Kidney capillary endothelial cell (primary cell): Measurements from ENCODE around the gene THEMIS.
"Not testable (repeated sequence)": the region's sequence is repeated elsewhere in the genome, so short reads cannot be mapped to it uniquely, and the experiment has no call there.

Source experiments
- DNase-seq: peaks from one replicate; pipeline ENCODE4 v3.0.0-alpha.2; 2018; ENCODE audit warnings: low spot score

THEMIS gene

DNA sequence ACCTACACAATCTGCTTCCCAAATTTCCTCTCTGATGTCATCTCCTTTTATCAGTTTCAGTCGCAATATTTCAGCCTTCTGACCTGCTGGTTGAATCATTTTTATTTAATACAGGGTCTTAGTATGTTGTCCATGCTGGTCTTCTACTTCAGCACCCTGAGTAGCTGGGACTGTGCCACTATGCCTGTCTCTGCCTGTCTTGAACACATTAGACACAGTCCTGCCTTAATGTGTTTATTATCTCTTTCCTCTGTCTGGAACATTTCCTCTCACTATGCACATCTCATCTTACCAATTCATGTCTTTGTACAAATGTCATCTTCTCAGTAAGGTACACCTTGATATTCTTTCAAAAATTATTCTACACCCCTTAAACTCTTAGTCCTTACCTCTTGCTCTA is 106.5 kb downstream of the THEMIS start:
- DNase-seq: no peak

DNA sequence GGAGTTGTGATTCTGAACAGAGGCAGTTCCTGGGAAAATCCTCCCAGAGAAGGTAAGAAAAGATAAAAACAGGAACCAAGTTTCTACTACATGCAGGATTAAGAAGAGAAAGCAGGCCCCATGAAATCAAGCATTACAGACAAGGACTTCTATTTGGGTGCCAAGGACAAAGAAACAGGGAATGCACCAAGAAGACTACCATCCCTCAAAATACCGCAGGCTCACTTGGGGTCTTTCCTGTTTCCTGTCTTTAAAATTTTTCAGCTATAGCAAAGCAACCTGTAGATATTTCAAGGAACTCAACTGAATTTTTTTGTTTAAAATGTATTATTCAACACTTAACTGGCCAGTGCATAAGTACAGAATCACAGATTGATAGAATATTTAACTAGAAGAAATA is 107.5 kb downstream of the THEMIS start:
- DNase-seq: no peak

DNA sequence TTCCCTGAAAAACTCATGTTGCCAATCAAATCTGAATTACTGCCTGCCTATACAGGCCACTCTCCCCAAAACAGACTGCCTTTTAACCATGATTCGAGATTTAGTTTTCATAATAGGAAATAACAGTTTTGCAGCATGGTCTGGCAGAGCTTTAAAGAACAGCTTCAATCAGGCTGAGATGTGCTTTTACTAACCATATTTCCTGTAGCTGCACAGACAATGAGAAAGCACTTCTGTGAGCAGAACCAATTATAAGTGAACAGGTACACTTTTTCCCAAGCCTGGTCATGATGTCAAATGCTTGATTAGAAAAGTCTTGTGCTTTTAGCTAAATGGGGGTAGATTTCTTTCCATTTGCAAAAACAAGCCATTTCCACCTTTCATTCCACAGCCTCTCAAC is 108.2 kb downstream of the THEMIS start:
- no peak for DNase-seq

DNA sequence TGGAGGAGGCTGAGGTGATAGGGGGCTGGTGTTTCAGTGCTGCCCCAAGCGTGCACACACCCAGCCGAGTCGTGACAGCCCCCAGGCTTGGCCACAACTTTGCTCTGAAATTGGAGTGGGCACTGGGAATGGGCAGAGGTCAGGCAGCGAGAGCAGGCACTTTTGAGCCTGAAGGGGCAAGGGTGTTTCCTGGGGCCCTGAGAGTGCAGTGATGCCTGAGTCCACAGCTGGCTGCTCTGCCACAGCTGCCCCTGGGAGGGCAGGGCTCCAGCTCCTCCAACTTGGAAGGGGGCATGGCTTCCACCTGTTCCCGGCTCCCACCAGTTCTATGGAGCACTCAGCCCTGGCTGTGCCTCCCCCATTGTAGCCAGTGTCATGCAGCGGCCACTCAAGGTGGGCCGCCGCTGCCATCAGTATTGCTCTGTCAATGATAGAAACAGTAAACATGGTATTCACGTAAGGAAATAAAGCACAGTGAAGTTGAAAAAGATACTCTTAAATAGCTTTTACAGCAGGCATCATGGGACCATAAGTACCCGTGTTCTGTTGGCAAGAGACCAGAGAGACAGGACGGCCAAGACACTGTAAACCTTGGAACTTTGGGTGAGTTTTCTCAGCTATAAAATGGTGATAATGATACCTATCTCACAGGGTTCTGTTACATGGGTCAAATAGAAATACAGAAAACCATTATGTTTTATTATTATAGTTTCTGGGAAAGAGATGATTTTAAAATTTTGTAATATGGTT is 108.9 kb downstream of the THEMIS start:
- no peak for DNase-seq

DNA sequence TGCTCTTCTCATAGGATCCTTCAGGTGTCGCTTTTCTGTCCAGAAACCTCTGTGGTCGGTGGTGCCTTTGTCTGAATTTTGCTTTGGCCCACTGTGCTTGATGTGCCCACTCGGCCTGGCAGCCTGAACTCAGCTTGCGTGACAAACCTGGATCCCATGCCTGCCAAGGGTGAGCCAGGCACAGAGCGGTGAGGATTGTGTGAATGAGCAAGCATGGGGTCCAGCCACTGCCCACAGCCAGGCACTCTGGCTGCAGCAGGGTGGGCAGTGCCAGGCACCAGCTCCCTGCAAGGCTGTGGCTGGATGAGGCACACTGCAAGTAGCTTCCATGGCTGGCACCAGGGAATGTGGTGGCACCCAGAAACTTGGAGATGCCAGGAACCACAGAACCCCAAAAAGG is 110.3 kb downstream of the THEMIS start:
- DNase-seq: no peak

DNA sequence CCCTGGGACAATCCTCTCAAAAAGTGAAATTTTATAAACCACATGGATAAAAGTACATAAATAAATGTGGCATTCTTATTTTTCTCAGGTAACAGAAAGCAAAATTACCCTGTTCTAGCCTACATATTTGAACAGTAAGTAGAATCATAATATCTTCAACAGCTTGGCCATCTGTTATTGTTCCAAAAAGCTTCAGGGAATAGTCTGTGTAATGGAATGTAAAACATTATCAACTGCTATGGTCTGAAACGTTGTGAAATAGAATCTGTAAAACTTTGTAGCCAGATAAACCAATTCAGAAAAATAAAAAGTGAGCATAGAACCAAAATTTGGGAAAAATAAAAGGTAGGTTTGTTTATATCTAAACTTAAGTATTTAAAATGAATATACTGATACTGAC is 114.7 kb downstream of the THEMIS start:
- DNase-seq: no peak

- DNase-seq: no peak
Observed at GRCh38 chr6:127784468-127784867, 116.4 kb downstream of the THEMIS start.

DNA sequence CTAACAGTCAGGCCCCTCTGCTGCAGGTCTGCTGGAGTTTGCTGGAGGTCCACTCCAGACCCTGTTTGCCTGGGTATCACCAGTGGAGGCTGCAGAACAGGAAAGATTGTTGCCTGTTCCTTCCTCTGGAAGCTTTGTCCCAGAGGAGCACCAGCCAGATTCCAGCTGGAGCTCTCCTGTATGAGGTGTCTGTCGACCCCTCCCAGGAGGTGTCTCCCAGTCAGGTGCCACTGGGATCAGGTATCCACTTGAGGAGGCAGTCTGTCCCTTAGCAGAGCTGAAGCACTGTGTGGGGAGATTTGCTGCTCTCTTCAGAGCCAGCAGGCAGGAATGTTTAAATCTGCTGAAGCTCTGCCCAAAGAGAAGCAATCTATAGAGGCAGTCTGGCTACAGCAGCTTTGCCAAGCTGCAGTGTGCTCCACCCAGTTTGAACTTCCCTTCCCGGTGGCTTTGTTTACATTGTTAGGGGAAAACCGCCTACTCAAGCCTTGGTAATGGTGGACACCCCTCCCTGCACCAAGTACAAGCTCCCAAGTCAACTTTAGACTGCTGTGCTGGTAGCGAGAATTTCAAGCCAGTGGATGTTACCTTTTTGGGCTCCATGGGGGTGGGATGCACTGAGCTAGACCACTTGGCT is 119.1 kb downstream of the THEMIS start:
- not testable (repeated sequence) for DNase-seq

DNA sequence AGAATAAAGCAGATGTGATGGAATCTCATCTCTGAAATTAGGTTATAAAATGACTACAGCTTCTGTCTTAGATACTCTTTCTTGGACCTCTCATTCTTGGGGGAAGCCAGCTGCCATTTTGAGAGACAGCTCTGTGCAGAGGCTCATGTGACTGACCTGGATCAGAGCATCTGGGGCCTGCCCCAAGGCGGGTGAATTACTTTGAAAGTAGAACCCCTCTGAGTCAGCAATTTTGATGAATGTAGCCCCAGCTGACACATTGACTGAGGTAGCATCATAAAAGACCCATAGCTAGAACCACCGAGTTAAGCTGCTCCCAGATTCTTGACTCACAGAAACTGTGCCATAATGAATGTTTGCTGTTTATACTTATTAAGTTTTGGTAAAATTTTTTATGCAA is 124.5 kb downstream of the THEMIS start:
- DNase-seq: no peak

DNA sequence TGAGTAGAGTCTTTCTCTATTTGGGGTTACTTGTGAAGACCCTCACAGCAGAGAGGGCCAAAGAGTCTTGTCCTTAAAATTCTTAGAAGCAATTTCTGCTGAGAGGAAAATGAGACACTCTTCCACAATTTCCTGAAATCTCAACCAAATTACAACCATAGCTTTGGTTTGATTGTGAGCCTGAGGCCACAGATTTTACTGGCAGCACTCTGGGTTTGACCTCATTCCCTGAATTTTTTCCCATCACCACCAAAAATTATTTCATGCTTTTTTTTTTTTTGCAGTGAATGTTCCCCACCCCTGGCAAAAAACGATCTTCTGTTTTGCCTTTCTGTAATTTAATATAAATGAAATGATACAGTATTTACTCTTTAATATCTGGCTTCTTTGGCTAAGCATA is 125.5 kb downstream of the THEMIS start:
- DNase-seq: no peak

GRCh38 chr6:127768745-127769144 is 132.1 kb downstream of the THEMIS start:
- no peak for DNase-seq

- no peak for DNase-seq
Observed at GRCh38 chr6:127768223-127768622, 132.6 kb downstream of the THEMIS start.

GRCh38 chr6:127765949-127766348 is 134.9 kb downstream of the THEMIS start:
- no peak for DNase-seq

GRCh38 chr6:127762284-127762683 is 138.6 kb downstream of the THEMIS start:
- DNase-seq: no peak

DNA sequence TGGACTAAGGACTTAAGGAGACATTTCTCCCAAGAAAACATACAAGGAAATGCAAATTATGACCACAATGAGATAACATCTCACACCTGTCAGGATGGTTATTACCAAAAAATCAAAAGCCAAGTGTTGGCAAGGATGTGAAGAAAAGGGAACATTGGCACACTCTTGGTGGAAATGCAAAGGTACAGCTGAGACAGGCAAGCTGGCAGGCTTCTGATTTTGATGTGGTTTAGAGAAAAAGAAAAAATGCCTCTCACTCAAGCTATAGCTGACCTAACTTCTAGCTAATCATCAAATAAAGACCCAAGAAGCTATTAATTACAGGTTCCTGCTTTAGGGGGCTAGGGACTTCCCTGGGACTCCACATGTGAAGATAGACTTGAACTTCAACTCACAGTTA is 139.8 kb downstream of the THEMIS start:
- no peak for DNase-seq

DNA sequence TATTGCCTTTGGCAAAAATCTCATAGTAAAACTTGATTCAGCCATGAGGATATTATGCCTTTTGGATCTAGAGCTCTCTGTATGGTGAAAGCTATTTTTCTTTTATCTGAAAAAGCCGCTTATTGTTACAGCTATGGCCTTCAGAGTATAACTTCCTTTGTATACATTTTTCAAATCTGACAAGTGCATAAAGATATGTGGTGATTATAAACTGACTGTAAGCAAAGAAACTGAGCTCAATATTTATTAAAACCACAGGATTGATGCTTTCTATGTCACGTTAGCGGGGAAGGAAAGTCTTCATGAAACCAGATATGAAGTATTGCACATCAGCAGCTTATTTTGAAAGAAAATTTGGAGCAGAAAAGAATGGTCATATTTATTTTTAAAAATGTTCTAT is 151.8 kb downstream of the THEMIS start:
- no peak for DNase-seq

DNA sequence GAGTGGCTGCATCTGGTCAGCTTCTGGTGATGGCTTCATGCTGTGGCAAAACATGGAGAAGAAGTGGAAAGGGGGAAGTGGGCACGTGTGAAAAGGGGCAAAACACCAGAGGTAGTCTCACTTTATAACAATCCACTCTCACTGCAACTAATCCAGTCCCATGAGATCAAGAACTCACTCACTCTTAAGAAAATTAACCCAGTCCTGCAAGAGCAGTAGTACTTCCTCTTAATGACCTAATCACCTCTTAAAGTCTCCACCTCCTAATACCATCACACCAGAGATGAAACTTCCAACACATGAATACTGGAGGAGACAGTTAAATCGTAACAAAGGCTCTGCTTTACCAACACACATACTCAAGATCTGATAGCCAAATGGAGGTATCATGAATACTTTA is 152.6 kb downstream of the THEMIS start:
- DNase-seq: no peak

- DNase-seq: no peak
Observed at GRCh38 chr6:127738423-127738822, 162.4 kb downstream of the THEMIS start.

GRCh38 chr6:127737768-127738167 is 163.1 kb downstream of the THEMIS start:
- no peak for DNase-seq

DNA sequence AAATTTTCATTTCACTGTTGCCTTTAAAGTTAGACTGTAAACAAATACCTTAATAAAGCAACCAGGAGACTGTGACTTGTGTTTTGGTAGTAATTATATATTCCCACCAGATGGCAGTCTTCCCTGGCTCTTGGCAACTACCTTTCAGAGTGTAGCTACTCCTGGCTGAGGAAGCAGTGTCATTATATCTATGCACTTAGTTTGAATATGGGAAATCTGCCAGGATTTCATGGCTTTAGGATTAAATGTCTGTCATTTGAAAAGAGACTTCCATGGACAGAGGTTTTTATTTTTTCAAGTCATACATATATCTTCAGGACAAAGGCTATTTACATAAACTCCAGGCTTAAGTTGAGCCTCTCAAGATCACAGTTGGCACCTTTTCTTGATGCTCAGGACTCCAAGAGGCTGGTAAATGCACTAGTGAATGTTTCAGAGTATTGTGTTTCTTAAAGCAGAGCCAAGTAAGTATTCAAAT is 163.8 kb downstream of the THEMIS start:
- DNase-seq: peak; percentile 63

- DNase-seq: no peak
Observed at GRCh38 chr6:127732927-127733326, 167.9 kb downstream of the THEMIS start.

GRCh38 chr6:127727260-127727953 is 173.5 kb downstream of the THEMIS start:
- no peak for DNase-seq

DNA sequence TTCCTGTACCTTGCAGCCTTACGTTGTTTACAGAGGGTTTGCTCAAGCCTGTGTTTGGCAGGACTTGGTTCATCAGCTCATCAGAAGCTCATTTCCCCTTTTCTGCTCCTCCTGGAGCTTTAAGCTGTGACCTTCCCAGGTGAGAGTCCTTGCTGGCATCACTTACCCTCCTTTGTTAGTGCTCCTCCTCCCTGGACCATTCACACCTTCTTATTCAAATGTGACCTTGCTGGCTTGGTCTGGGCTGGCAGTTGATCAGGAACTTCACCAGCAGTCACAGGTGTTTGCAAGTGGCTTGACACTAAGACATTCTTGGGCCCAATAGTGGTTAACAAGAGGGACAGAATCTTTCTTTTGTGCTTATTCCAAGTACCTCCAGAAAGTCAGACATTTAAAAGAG is 175.0 kb downstream of the THEMIS start:
- DNase-seq: no peak
